Left forelimb (tissue), 1 donor: ENCODE results near the gene PRKAG2.
"Not testable (repeated sequence)": the region's sequence is repeated elsewhere in the genome, so short reads cannot be mapped to it uniquely, and the experiment has no call there.

Experiments used
- DNase-seq: peaks from one replicate; pipeline ENCODE4 v3.0.0-alpha.2; 2018; ENCODE audit warnings: low spot score

PRKAG2 gene

GRCh38 chr7:151786241-151786640 is 90.7 kb downstream of the PRKAG2 start:
- DNase-seq, result no peak

GRCh38 chr7:151785681-151785965 is 91.3 kb downstream of the PRKAG2 start:
- DNase-seq, result no peak

GRCh38 chr7:151784853-151785680 is 91.8 kb downstream of the PRKAG2 start:
- DNase-seq, result no peak

- DNase-seq, result no peak
Measured at GRCh38 chr7:151783958-151784575, 92.8 kb downstream of the PRKAG2 start.

GRCh38 chr7:151782598-151783448 is 94.1 kb downstream of the PRKAG2 start:
- no peak for DNase-seq

GRCh38 chr7:151782256-151782597 is 94.7 kb downstream of the PRKAG2 start:
- not testable (repeated sequence) for DNase-seq

- no peak for DNase-seq
Measured at GRCh38 chr7:151781161-151781845, 95.6 kb downstream of the PRKAG2 start.

- DNase-seq, result no peak
Measured at GRCh38 chr7:151780631-151781030, 96.3 kb downstream of the PRKAG2 start.

GRCh38 chr7:151779678-151780077 is 97.2 kb downstream of the PRKAG2 start:
- DNase-seq, result no peak

GRCh38 chr7:151779255-151779654 is 97.7 kb downstream of the PRKAG2 start:
- no peak for DNase-seq

GRCh38 chr7:151777908-151778670 is 98.8 kb downstream of the PRKAG2 start:
- DNase-seq, result no peak

- DNase-seq, result no peak
Measured at GRCh38 chr7:151777495-151777880, 99.4 kb downstream of the PRKAG2 start.

GRCh38 chr7:151776876-151777494 is 99.9 kb downstream of the PRKAG2 start:
- DNase-seq, result no peak

GRCh38 chr7:151776446-151776845 is 100.5 kb downstream of the PRKAG2 start:
- DNase-seq, result no peak

GRCh38 chr7:151775547-151776443 is 101.1 kb downstream of the PRKAG2 start:
- no peak for DNase-seq

GRCh38 chr7:151774951-151775350 is 102.0 kb downstream of the PRKAG2 start:
- DNase-seq, result peak; percentile 41

- DNase-seq, result peak; percentile 52
Measured at GRCh38 chr7:151773797-151774196, 103.1 kb downstream of the PRKAG2 start.

- DNase-seq, result no peak
Measured at GRCh38 chr7:151770232-151770631, 106.7 kb downstream of the PRKAG2 start.

GRCh38 chr7:151769188-151769821 is 107.6 kb downstream of the PRKAG2 start:
- DNase-seq, result no peak

- no peak for DNase-seq
Measured at GRCh38 chr7:151768805-151769187, 108.1 kb downstream of the PRKAG2 start.
